Caco-2 (cell line): ENCODE measurements around the gene MLXIP. TPM values are rescaled to one million over a fixed set of nuclear protein-coding genes. Genes with fewer than 3 reads are reported as not detected.

Experiments
- BruUV-seq: library from RNA; stranded (reverse); fragments of 400-500 nt; replicated peaks from 2 replicates; lab custom pipeline; 2021; lab: Mats Ljungman, UMichigan
- CTCF ChIA-PET: fragments of 300-600 bp; sonication (Branson Sonifier 250); formaldehyde crosslinking; loops from one replicate; lab custom pipeline; 2022; ENCODE audit warnings: antibody characterized with exemption; lab: Charles Lee
- POLR2A ChIA-PET: fragments of 300-600 bp; sonication (Branson Sonifier 250); formaldehyde crosslinking; loops from one replicate; lab custom pipeline; 2022; ENCODE audit warnings: antibody characterized with exemption; lab: Charles Lee
- DNase-seq, 2 experiments: peaks; one replicate each; pipeline versions ENCODE4 v3.0.0 to v3.0.0-alpha.2; 2020 to 2022
- H3K27me3 ChIP-seq: replicated peaks from 2 replicates; pipeline ENCODE4 v1.6.0; 2011; ENCODE audit warnings: low read length; ENCODE audit not compliant: control insufficient read depth, insufficient read depth
- H3K36me3 ChIP-seq: 2 replicates; pipeline ENCODE4 v1.5.1; 2011; ENCODE audit warnings: low read length; ENCODE audit not compliant: control insufficient read depth, insufficient read depth
- H3K4me1 ChIP-seq: fragments of 250-450 bp; sonication (Bioruptor Pico); 2 replicates; pipeline ENCODE4 v1.5.1; 2020; ENCODE audit warnings: mild to moderate bottlenecking
- H3K4me3 ChIP-seq: 2 replicates; pipeline ENCODE4 v1.5.1; 2011; ENCODE audit warnings: low read depth, mild to moderate bottlenecking, control low read depth, low read length
- H3K9me3 ChIP-seq: fragments of 250-450 bp; sonication (Bioruptor Pico); 2 replicates; pipeline ENCODE4 v1.5.1; 2020; ENCODE audit warnings: mild to moderate bottlenecking, moderate library complexity
- H3K27ac Mint-ChIP-seq: one replicate; pipeline ENCODE4 v1.8.0; 2022; ENCODE audit warnings: mixed read lengths; ENCODE audit not compliant: unreplicated experiment
- H3K27me3 Mint-ChIP-seq: one replicate; pipeline ENCODE4 v1.8.0; 2022; ENCODE audit warnings: mixed read lengths; ENCODE audit not compliant: insufficient read depth, unreplicated experiment
- H3K36me3 Mint-ChIP-seq: one replicate; pipeline ENCODE4 v1.8.0; 2022; ENCODE audit warnings: mild to moderate bottlenecking, mixed read lengths; ENCODE audit not compliant: insufficient read depth, unreplicated experiment
- H3K4me1 Mint-ChIP-seq: one replicate; pipeline ENCODE4 v1.8.0; 2022; ENCODE audit warnings: low read depth, mixed read lengths; ENCODE audit not compliant: unreplicated experiment
- H3K4me3 Mint-ChIP-seq: one replicate; pipeline ENCODE4 v1.8.0; 2022; ENCODE audit warnings: mild to moderate bottlenecking, moderate library complexity, mixed read lengths; ENCODE audit not compliant: unreplicated experiment
- H3K9me3 Mint-ChIP-seq: one replicate; pipeline ENCODE4 v1.8.0; 2022; ENCODE audit warnings: mixed read lengths; ENCODE audit not compliant: unreplicated experiment
- CTCF ChIP-seq, 2 experiments: fragments of 200-600 bp in 1 of 2; IDR thresholded peaks; 1 replicate in 1 of 2; 2 replicates in 1 of 2; pipeline versions ENCODE4 v1.5.1 to v1.8.0; 2011 to 2022; ENCODE audit warnings: antibody characterized with exemption in 1 of 2, control low read depth in 1 of 2, inconsistent platforms in 1 of 2, low read depth in 1 of 2, low read length in 1 of 2, mild to moderate bottlenecking in 1 of 2, moderate library complexity in 1 of 2; ENCODE audit not compliant: insufficient read depth in 1 of 2, severe bottlenecking in 1 of 2, unreplicated experiment in 1 of 2
- intact Hi-C: fragments of 100-400 bp; cut with micrococcal nuclease; formaldehyde crosslinking; loops from one replicate; pipeline ENCODE4 v1.10.0; 2022; ENCODE audit not compliant: unreplicated experiment
- total RNA-seq: library from RNA; stranded (reverse); gene quantifications from 2 replicates; pipeline ENCODE4 v1.2.3, GENCODE V29; 2022

The MLXIP gene
- total RNA-seq, 1 experiment from 2014 or later, result 54.5 TPM

DNA sequence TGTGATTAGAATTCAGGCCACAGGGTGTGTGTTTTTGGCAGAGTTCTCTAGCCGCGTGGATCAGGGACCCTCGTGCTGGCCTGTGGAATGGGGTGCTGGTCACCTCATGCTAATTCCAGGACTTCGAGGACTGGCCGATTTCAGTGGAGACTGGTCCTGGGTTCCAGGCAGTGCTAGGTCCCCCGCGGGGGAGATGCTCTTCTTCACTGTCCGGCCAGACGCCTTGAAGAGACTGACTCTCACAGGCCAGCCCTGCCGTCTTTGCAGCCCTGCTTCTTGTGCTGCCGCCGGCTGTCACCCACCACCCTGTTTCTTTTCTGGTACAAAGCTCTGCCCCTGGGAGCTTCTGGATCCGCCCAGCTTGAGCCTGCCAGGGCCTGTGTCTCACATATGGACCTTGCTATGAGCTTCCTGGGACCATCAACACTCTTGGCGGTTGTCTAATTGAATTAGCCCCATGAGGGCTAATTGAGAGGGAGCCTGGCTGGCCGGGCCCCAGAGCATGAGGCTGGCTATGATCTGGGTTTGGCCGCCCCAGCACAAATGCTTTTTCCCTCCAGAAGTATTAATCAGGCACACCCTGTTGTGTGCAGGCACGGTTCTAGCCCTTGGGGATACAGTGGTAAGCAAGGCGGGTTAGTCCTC lies 8.2 kb downstream of the MLXIP start:
- Mint-ChIP-seq H3K36me3 (peaks cover 15% of the 10 kb centered on the region), H3K9me3 (no peaks in the 10 kb centered on the region), H3K27me3 (no peaks in the 10 kb centered on the region), H3K4me1 (peaks cover 4% of the 10 kb centered on the region), H3K27ac (no peak overlapping the region), H3K4me3 (no peak overlapping the region)
- no peak for DNase-seq
- ChIA-PET CTCF (no interaction called here), POLR2A (interaction anchor here (1.6 kb wide), 1 partner anchor 8 kb away, joined by 7 read pairs; the partner anchor contains the start of gene MLXIP)
- BruUV-seq, result no TSS peak
- H3K27me3 ChIP-seq, result no peaks in the 10 kb centered on the region
- intact Hi-C loops, result no loop called here
- H3K4me3 ChIP-seq, result no peak overlapping the region
- no peaks in the 10 kb centered on the region; the same call in 1 of the 2 replicates for H3K36me3 ChIP-seq
- peaks cover 9% of the 10 kb centered on the region; the same call in 1 of the 2 replicates for H3K4me1 ChIP-seq
- no peak for TF ChIP-seq CTCF (IDR thresholded peaks at IDR 0.05; ENCODE audit: insufficient read depth in 1 of 2, low read depth in 1 of 2, low read length in 1 of 2, severe bottlenecking in 1 of 2, unreplicated experiment in 1 of 2)
- H3K9me3 ChIP-seq, result no peaks in the 10 kb centered on the region

DNA sequence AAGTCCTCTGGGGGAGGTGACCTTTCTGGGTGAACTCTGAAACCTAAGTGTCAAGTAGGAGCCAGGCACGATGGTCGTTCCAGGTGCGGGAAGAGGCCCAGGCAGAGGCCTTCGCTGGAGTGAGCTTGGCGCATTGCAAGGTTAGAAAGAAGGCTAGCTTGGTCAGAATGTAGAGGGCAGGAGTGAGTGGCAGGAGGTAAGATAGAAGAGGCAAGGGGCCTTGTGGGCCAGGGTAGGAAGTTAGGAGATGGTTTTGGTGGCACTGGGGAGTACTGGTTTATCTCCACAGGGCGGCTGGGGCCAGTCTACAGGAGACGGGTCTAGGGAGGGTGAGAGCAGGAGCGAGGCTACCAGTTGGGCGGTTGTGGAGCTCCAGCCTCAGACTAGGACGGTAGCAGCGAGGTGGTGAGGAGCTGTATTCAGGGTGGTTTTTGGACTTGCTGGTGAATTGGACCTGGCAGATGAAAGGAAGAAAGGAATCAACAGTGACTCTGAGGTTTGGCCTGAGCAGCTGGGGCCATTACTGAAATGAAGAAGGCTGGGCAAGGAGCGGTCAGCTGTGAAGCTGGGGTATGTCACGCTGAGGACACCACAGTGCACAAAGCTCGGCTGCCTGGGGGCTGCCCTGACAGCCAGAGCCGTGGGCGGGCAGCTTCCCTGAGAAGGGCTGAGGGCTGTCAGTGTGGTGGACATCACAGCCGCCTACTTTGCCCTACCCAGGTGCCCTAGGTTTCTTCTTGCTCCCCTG lies 9.0 kb downstream of the MLXIP start:
- Mint-ChIP-seq H3K9me3 (no peaks in the 10 kb centered on the region), H3K27ac (no peak overlapping the region), H3K36me3 (peaks cover 15% of the 10 kb centered on the region), H3K4me3 (no peak overlapping the region), H3K27me3 (no peaks in the 10 kb centered on the region), H3K4me1 (no peaks in the 10 kb centered on the region)
- no TSS peak for BruUV-seq
- Histone ChIP-seq H3K27me3 (no peaks in the 10 kb centered on the region), H3K4me1 (peaks cover 9% of the 10 kb centered on the region; the same call in 1 of the 2 replicates), H3K4me3 (no peak overlapping the region), H3K9me3 (no peaks in the 10 kb centered on the region), H3K36me3 (no peaks in the 10 kb centered on the region; the same call in 1 of the 2 replicates)
- CTCF ChIA-PET, result no interaction called here
- no peak for TF ChIP-seq CTCF (IDR thresholded peaks at IDR 0.05; ENCODE audit: insufficient read depth in 1 of 2, low read depth in 1 of 2, low read length in 1 of 2, severe bottlenecking in 1 of 2, unreplicated experiment in 1 of 2)
- intact Hi-C loops, result no loop called here
- POLR2A ChIA-PET, result interaction anchor here (0.8 to 1.6 kb wide), 2 partner anchors 9 to 16 kb away, joined by 3 to 7 read pairs; partner anchors contain the start of gene MLXIP
- DNase-seq, result no peak

GRCh38 chr12:122088179-122088810 lies 9.7 kb downstream of the MLXIP start:
- Mint-ChIP-seq H3K9me3 (no peaks in the 10 kb centered on the region), H3K4me3 (no peak overlapping the region), H3K4me1 (no peaks in the 10 kb centered on the region), H3K27me3 (no peaks in the 10 kb centered on the region), H3K36me3 (peaks cover 14% of the 10 kb centered on the region), H3K27ac (no peak overlapping the region)
- BruUV-seq, result no TSS peak
- no peak overlapping the region for H3K4me3 ChIP-seq
- no peaks in the 10 kb centered on the region for H3K27me3 ChIP-seq
- ChIA-PET POLR2A (interaction anchor here (0.8 to 1.6 kb wide), 3 partner anchors 10 to 17 kb away, joined by 3 to 7 read pairs (median 5); partner anchors contain the start of gene MLXIP), CTCF (no interaction called here)
- peaks cover 9% of the 10 kb centered on the region; the same call in 1 of the 2 replicates for H3K4me1 ChIP-seq
- TF ChIP-seq CTCF (IDR thresholded peaks at IDR 0.05; ENCODE audit: insufficient read depth in 1 of 2, low read depth in 1 of 2, low read length in 1 of 2, severe bottlenecking in 1 of 2, unreplicated experiment in 1 of 2), result no peak
- no peak for DNase-seq
- intact Hi-C loops, result no loop called here
- H3K36me3 ChIP-seq, result no peaks in the 10 kb centered on the region; the same call in 1 of the 2 replicates
- H3K9me3 ChIP-seq, result no peaks in the 10 kb centered on the region
